ENCODE results near the gene NECAB3.

The NECAB3 gene

GRCh38 chr20:33696448-33696847 lies 22.2 kb upstream of the NECAB3 start:
- CTCF ChIA-PET, result no interaction called here
- H3K27ac ChIP-seq, result no peak overlapping the region
- TF ChIP-seq, protein P1, sequence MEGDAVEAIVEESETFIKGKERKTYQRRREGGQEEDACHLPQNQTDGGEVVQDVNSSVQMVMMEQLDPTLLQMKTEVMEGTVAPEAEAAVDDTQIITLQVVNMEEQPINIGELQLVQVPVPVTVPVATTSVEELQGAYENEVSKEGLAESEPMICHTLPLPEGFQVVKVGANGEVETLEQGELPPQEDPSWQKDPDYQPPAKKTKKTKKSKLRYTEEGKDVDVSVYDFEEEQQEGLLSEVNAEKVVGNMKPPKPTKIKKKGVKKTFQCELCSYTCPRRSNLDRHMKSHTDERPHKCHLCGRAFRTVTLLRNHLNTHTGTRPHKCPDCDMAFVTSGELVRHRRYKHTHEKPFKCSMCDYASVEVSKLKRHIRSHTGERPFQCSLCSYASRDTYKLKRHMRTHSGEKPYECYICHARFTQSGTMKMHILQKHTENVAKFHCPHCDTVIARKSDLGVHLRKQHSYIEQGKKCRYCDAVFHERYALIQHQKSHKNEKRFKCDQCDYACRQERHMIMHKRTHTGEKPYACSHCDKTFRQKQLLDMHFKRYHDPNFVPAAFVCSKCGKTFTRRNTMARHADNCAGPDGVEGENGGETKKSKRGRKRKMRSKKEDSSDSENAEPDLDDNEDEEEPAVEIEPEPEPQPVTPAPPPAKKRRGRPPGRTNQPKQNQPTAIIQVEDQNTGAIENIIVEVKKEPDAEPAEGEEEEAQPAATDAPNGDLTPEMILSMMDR (conservative IDR thresholded peaks at IDR 0.05; ENCODE audit: low read depth), result no peak
- POLR2A ChIA-PET (ENCODE audit: low non-redundant PET), result interaction anchor here (0.6 kb wide), 1 partner anchor 296 kb away, joined by 3 read pairs; no protein-coding TSS in a partner anchor
- DNase-seq (ENCODE audit: low spot score), result no peak

DNA sequence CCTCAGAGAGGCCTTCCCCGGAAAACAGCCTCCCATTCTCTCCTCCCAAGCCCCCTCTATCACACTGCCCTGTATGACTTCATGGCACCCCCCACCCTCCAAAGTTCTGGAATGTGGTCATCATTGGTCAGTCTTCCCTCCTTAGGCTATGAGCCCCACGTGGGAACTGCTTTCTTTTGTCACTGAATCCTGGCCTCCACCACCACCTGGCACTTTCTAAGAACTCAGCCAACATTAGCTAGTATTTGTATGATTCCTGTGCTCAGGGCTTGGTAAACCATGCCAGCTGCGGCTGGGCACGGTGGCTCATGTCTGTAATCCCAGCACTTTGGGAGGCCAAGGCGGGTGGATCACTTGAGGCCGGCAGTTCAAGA lies 20.4 kb upstream of the NECAB3 start:
- CTCF ChIA-PET, result interaction anchor here (0.6 kb wide), 1 partner anchor 1389 kb away, joined by 3 read pairs; no protein-coding TSS in a partner anchor
- POLR2A ChIA-PET (ENCODE audit: low non-redundant PET), result no interaction called here
- DNase-seq (ENCODE audit: low spot score), result no peak
- H3K27ac ChIP-seq, result no peak overlapping the region
- TF ChIP-seq, protein P1 (conservative IDR thresholded peaks at IDR 0.05; ENCODE audit: low read depth), result no peak

- ChIA-PET POLR2A (ENCODE audit: low non-redundant PET) (no interaction called here), CTCF (interaction anchor here (0.6 to 1.0 kb wide), 3 partner anchors 9 to 1390 kb away, joined by 3 read pairs; no protein-coding TSS in a partner anchor)
- DNase-seq (ENCODE audit: low spot score), result no peak
- no peak overlapping the region for H3K27ac ChIP-seq
- TF ChIP-seq, protein P1 (conservative IDR thresholded peaks at IDR 0.05; ENCODE audit: low read depth), result no peak
These were observed 19.8 kb upstream of the NECAB3 start for GRCh38 chr20:33693741-33694638.

DNA sequence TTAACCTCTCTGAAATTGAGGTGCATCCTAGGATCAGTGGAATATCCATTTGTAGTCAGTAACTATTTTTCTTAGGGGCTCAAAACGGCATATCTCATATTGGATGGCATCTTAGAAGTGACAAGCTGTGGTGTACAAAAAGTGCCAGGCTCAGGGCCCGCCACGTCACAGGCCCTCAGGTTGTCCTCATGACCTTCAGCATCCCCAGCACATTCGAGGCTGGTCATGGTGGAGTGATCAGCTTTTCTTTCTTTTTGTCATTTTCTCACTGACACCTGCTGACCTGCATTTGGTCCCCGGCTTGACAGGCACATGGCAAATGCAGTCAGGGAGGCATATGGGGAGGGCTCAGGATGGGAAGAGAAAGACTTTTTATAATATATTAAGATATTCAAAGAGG lies 19.1 kb upstream of the NECAB3 start:
- ChIA-PET CTCF (interaction anchor here (1.0 kb wide), 1 partner anchor 8 kb away, joined by 3 read pairs; no protein-coding TSS in a partner anchor), POLR2A (ENCODE audit: low non-redundant PET) (no interaction called here)
- no peak overlapping the region for H3K27ac ChIP-seq
- TF ChIP-seq, protein P1 (conservative IDR thresholded peaks at IDR 0.05; ENCODE audit: low read depth), result no peak
- no peak for DNase-seq (ENCODE audit: low spot score)

DNA sequence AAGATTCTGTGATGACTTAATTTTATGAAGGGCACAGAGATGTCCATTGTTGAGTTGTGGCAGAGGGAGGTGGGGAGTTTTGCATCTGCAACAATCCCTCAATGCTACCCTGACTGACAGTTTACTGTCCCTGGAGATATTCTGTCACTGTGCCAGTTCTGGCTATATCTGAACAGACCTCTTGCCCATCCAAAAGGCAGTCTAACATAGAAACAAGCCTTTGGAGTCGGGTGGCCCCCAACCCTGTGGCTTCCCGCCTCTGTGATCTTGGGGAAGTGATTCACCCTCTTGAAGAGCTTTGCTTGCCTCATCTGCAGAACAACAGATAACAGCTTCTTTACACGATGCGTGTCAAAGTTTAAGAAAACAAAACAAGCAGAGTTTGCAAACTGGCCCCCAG lies 15.7 kb upstream of the NECAB3 start:
- POLR2A ChIA-PET (ENCODE audit: low non-redundant PET), result no interaction called here

GRCh38 chr20:33689493-33689892 lies 15.3 kb upstream of the NECAB3 start:
- H3K27ac ChIP-seq, result no peak overlapping the region
- ChIA-PET CTCF (interaction anchor here (1.3 kb wide), 1 partner anchor 22 kb away, joined by 4 read pairs; no protein-coding TSS in a partner anchor), POLR2A (ENCODE audit: low non-redundant PET) (no interaction called here)
- DNase-seq (ENCODE audit: low spot score), result no peak
- TF ChIP-seq, protein P1 (conservative IDR thresholded peaks at IDR 0.05; ENCODE audit: low read depth), result no peak

More for the DNA sequence above, 15.7 kb upstream of the NECAB3 start:
- H3K27ac ChIP-seq, result no peak overlapping the region
- no peak for DNase-seq (ENCODE audit: low spot score)
- CTCF ChIA-PET, result interaction anchor here (1.0 kb wide), 1 partner anchor 15 kb away, joined by 6 read pairs; no protein-coding TSS in a partner anchor
- TF ChIP-seq, protein P1 (conservative IDR thresholded peaks at IDR 0.05; ENCODE audit: low read depth), result no peak

Measured in RWPE1 (cell line).